GM19240 (cell line): ENCODE measurements around the gene USP46.
A peak's percentile ranks its signal among the peaks of the same experiment; 100 is the strongest.

Experiments used
- DNase-seq: peaks from one replicate; pipeline ENCODE4 v3.0.0; 2011; ENCODE audit warnings: low spot score; ENCODE audit not compliant: insufficient read length

USP46 gene

GRCh38 chr4:52576326-52576725 is 82.8 kb downstream of the USP46 start:
- no peak for DNase-seq

GRCh38 chr4:52575406-52575805 is 83.7 kb downstream of the USP46 start:
- no peak for DNase-seq

GRCh38 chr4:52574036-52574435 is 85.1 kb downstream of the USP46 start:
- DNase-seq: no peak

GRCh38 chr4:52573551-52573950 is 85.5 kb downstream of the USP46 start:
- DNase-seq: no peak

- no peak for DNase-seq
Measured at GRCh38 chr4:52572936-52573485, 86.1 kb downstream of the USP46 start.

GRCh38 chr4:52568351-52568750 is 90.8 kb downstream of the USP46 start:
- DNase-seq: no peak

GRCh38 chr4:52566136-52567031 is 92.7 kb downstream of the USP46 start:
- no peak for DNase-seq

- DNase-seq: no peak
Measured at GRCh38 chr4:52560844-52561280, 98.2 kb downstream of the USP46 start.

- DNase-seq: no peak
Measured at GRCh38 chr4:52555356-52555716, 103.8 kb downstream of the USP46 start.

GRCh38 chr4:52554612-52555355 is 104.3 kb downstream of the USP46 start:
- DNase-seq: no peak

- DNase-seq: no peak
Measured at GRCh38 chr4:52552778-52553177, 106.3 kb downstream of the USP46 start.

- DNase-seq: no peak
Measured at GRCh38 chr4:52551487-52551886, 107.6 kb downstream of the USP46 start.

GRCh38 chr4:52550186-52550585 is 108.9 kb downstream of the USP46 start:
- no peak for DNase-seq

GRCh38 chr4:52548818-52549570 is 110.1 kb downstream of the USP46 start:
- DNase-seq: no peak

GRCh38 chr4:52546449-52546848 is 112.7 kb downstream of the USP46 start:
- no peak for DNase-seq

- DNase-seq: peak; percentile 60
Measured at GRCh38 chr4:52545099-52546069, 113.7 kb downstream of the USP46 start.
